ENCODE measurements around the gene RAPH1.

Gene RAPH1

DNA sequence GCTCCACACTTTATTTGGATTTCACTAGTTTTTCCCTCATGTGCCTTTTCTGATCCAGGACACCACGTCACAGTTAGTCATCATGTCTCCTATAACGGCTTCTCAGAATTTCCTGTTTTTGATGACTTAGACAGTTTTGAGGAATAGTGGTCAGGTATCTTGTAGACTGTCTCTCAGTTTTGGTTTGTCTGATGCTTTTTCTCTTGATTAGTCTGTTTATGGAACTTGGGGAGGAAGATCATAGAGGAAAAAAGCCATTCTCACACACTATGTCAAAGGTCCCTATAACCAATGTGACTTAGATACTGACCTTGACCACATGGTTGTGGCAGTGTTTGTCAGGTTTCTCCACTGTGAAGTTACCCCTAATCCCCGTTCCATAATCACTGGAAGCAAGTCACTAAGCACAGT is 89.0 kb downstream of the RAPH1 start:
- no peak overlapping the region for H3K27ac ChIP-seq
- TF ChIP-seq, protein P1, sequence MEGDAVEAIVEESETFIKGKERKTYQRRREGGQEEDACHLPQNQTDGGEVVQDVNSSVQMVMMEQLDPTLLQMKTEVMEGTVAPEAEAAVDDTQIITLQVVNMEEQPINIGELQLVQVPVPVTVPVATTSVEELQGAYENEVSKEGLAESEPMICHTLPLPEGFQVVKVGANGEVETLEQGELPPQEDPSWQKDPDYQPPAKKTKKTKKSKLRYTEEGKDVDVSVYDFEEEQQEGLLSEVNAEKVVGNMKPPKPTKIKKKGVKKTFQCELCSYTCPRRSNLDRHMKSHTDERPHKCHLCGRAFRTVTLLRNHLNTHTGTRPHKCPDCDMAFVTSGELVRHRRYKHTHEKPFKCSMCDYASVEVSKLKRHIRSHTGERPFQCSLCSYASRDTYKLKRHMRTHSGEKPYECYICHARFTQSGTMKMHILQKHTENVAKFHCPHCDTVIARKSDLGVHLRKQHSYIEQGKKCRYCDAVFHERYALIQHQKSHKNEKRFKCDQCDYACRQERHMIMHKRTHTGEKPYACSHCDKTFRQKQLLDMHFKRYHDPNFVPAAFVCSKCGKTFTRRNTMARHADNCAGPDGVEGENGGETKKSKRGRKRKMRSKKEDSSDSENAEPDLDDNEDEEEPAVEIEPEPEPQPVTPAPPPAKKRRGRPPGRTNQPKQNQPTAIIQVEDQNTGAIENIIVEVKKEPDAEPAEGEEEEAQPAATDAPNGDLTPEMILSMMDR (IDR thresholded peaks at IDR 0.05) = no peak
- no peak for TF ChIP-seq ZFX (IDR thresholded peaks at IDR 0.05; ENCODE audit: borderline replicate concordance)

DNA sequence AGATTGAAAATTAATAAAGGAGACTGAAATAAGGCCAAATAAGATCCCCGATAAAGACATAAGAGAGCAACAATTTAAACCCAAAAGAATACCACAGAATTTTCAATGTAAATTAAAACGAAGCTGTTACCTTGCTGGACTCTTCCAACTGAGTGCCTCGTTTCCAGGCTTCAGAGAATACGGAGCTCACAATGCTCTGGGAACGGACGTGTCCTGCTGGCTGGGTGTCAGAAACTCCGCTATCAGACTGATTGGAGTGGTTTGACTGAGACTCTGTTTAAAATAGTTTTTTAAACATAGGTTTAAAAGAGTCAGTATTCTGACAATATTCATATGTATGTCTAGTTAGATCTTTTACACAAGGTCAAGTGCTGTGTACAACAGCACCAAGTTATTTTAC is 90.4 kb downstream of the RAPH1 start:
- H3K27ac ChIP-seq = no peak overlapping the region

DNA sequence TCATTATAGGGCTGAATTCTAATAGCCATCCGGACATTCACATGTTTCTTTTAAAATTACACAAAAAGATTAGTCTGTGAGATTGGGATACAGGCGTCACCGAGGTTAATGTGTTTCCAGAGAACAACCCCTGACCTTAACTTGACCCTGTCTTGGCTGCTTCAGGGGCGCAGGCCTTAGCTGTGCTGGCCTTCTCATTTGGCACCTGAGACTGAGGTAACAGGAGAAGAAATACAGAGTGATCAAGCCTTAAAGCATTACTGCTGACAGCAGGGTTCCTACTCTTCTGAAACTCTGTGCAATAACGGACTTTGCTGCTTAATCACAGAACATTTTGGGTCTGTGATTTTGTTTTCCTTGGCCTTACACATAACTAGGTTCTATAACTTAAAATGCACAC is 92.6 kb downstream of the RAPH1 start:
- no peak overlapping the region for H3K27ac ChIP-seq
- no peak for TF ChIP-seq ZFX (IDR thresholded peaks at IDR 0.05; ENCODE audit: borderline replicate concordance)
- TF ChIP-seq, protein P1 (IDR thresholded peaks at IDR 0.05) = no peak

More for the DNA sequence above, 90.4 kb downstream of the RAPH1 start:
- no peak for TF ChIP-seq ZFX (IDR thresholded peaks at IDR 0.05; ENCODE audit: borderline replicate concordance)
- TF ChIP-seq, protein P1 (IDR thresholded peaks at IDR 0.05) = no peak

DNA sequence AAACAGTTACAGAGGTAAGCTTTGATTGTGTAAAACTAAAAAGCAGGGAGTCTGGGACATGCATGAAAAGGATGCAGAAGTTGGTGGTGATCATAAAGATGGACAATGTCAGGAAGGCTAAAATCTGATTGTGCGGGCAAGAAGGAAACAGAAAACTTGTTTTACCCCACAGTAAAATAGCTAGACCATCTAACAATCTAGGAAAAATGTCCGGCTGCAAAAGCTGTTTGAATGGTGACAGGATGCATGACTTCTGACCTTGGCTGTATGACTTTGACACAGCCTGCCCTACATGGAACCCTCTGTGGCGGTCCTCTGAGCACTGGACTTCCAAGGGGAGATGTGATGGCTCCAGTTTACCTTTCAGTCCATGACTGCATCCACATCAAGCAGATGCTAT is 93.6 kb downstream of the RAPH1 start:
- no peak for TF ChIP-seq ZFX (IDR thresholded peaks at IDR 0.05; ENCODE audit: borderline replicate concordance)
- TF ChIP-seq, protein P1 (IDR thresholded peaks at IDR 0.05) = no peak
- H3K27ac ChIP-seq = no peak overlapping the region

DNA sequence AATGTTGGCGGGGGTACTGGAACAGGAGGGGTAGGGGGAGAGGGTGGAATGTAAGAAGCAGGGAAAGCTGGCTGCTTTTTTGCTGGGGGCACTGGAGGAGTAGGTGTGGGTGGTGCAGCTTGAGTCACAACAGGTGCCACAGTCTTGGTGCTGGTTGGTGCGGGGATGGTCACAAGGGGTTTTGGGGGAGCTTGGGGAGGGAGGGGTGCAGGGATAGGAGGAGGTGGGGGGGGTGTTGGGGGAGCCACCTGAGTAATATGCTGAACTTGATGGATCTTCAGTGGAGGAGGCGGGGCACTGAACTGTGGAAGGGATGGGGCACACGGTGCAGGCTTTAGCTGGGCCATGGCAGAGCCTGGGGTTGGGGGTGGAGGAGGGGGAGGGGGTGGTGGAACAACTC is 94.4 kb downstream of the RAPH1 start:
- TF ChIP-seq ZFX (IDR thresholded peaks at IDR 0.05; ENCODE audit: borderline replicate concordance) = no peak
- TF ChIP-seq, protein P1 (IDR thresholded peaks at IDR 0.05) = no peak
- no peak overlapping the region for H3K27ac ChIP-seq

DNA sequence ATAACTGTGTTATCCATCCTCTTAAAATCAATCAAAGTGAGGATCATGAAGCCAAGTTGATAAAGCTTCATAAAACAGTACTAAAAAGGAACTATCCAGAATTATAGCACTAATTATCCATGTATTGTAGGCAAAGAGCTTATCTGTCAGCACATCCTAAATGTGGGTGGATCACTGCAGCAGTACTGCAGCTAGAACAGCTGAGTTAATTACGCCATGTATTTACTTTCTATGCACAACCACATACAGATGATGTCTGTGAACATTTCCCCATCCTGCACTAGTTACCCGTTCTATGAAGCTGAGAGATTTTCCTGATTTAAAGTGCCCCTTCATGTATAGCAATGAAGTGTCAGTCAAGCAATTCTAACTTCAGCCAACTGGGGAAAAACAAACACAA is 96.6 kb downstream of the RAPH1 start:
- no peak overlapping the region for H3K27ac ChIP-seq
- TF ChIP-seq ZFX (IDR thresholded peaks at IDR 0.05; ENCODE audit: borderline replicate concordance) = no peak
- TF ChIP-seq, protein P1 (IDR thresholded peaks at IDR 0.05) = no peak

DNA sequence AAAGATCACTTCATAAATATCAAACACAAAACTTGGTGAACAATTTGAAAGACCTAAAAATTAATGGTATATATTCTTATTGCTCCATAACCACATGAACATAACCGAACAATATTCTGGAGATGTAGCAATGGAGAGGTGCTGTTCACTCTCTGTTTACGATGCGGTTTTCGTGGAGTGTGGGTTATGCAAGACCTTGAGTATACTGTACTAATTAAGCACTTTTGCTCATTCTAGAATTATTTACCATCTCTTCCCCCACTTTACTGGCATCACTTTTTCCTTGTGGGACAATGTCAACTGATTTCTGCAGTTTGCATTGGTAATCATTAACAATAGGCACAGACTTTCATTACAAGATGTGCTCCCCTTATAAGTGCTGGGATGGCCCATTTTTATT is 97.6 kb downstream of the RAPH1 start:
- TF ChIP-seq, protein P1 (IDR thresholded peaks at IDR 0.05) = no peak
- TF ChIP-seq ZFX (IDR thresholded peaks at IDR 0.05; ENCODE audit: borderline replicate concordance) = no peak

More for the DNA sequence above, 97.6 kb downstream of the RAPH1 start:
- no peak overlapping the region for H3K27ac ChIP-seq

Measured in 22Rv1 (cell line).